NCI-H1105 treated with DMSO at 0.1 percent for 48 hours (cell line): ENCODE data around the gene UNC45A.

Source experiments
- DNase-seq: peaks from one replicate; lab custom pipeline; 2025; lab: John Stamatoyannopoulos, UW

Gene UNC45A

GRCh38 chr15:90960298-90961091 is 25.4 kb downstream of the UNC45A start:
- no peak for DNase-seq

GRCh38 chr15:90962021-90962420 is 26.9 kb downstream of the UNC45A start:
- no peak for DNase-seq

- no peak for DNase-seq
Observed at GRCh38 chr15:90966262-90966661, 31.2 kb downstream of the UNC45A start.

- DNase-seq = no peak
Observed at GRCh38 chr15:90967206-90967605, 32.1 kb downstream of the UNC45A start.

GRCh38 chr15:90968434-90968833 is 33.3 kb downstream of the UNC45A start:
- DNase-seq = no peak

- no peak for DNase-seq
Observed at GRCh38 chr15:90970274-90970673, 35.2 kb downstream of the UNC45A start.

GRCh38 chr15:90972133-90972532 is 37.0 kb downstream of the UNC45A start:
- no peak for DNase-seq

- no peak for DNase-seq
Observed at GRCh38 chr15:90974216-90974615, 39.1 kb downstream of the UNC45A start.

- DNase-seq = no peak
Observed at GRCh38 chr15:90979582-90979981, 44.5 kb downstream of the UNC45A start.

GRCh38 chr15:90981681-90982080 is 46.6 kb downstream of the UNC45A start:
- DNase-seq = no peak

- DNase-seq = no peak
Observed at GRCh38 chr15:90982135-90982534, 47.0 kb downstream of the UNC45A start.

GRCh38 chr15:90986790-90987507 is 51.9 kb downstream of the UNC45A start:
- DNase-seq = no peak

- DNase-seq = no peak
Observed at GRCh38 chr15:90987561-90988141, 52.6 kb downstream of the UNC45A start.

- DNase-seq = no peak
Observed at GRCh38 chr15:90988296-90988695, 53.2 kb downstream of the UNC45A start.

- DNase-seq = no peak
Observed at GRCh38 chr15:90989040-90989768, 54.1 kb downstream of the UNC45A start.

GRCh38 chr15:90990446-90990845 is 55.4 kb downstream of the UNC45A start:
- DNase-seq = no peak

- DNase-seq = no peak
Observed at GRCh38 chr15:90991587-90992285, 56.7 kb downstream of the UNC45A start.

GRCh38 chr15:90994059-90994416 is 59.0 kb downstream of the UNC45A start:
- DNase-seq = no peak

GRCh38 chr15:90994417-90995311 is 59.6 kb downstream of the UNC45A start, which contains the start of gene PRC1:
TSS of gene PRC1 (minus strand) at chr15:90994535. CDS start at chr15:90994417, 118 bp downstream.
- peak; percentile 88 for DNase-seq

- DNase-seq = no peak
Observed at GRCh38 chr15:90998737-90999136, 63.7 kb downstream of the UNC45A start.

- no peak for DNase-seq
Observed at GRCh38 chr15:91001209-91001608, 66.1 kb downstream of the UNC45A start.
